B cell (primary cell): Measurements from ENCODE around the gene DENND1A.

Source experiments
- CTCF ChIP-seq: fragments of 200-600 bp; IDR thresholded peaks from one replicate; pipeline ENCODE4 v1.8.0; 2022; ENCODE audit warnings: antibody characterized with exemption, mild to moderate bottlenecking
- EZH2 ChIP-seq: IDR thresholded peaks from 2 replicates; pipeline ENCODE4 v1.6.1; 2012; ENCODE audit warnings: borderline replicate concordance, low read depth, mild to moderate bottlenecking, moderate library complexity, low read length; ENCODE audit not compliant: insufficient read depth, poor library complexity, severe bottlenecking

GRCh38 chr9:123349033-123349432, 580.9 kb downstream of the DENND1A start:
- TF ChIP-seq CTCF = no peak
- no peak for TF ChIP-seq EZH2
